ENCODE measurements around the gene SNED1.

DNA sequence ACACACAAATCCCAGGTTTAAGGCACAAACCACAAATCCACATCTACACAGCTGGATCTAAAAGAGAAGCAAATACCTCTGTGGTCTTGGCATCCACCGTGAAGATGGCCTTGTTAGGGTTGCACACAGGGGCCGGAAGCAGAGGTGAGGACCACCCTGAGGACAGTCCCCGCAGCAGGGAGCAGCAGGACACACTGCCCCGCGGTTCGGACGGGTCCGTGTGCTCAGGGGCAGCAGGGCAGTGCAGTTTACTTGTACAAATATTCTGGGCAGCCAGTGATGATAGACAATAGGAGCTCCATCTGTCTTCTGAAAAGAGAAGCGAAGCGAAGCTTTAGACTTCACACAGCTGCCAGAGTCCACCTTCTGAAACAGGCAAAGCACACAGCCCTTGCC lies 142.0 kb downstream of the SNED1 start:
- TF ChIP-seq, protein P1, sequence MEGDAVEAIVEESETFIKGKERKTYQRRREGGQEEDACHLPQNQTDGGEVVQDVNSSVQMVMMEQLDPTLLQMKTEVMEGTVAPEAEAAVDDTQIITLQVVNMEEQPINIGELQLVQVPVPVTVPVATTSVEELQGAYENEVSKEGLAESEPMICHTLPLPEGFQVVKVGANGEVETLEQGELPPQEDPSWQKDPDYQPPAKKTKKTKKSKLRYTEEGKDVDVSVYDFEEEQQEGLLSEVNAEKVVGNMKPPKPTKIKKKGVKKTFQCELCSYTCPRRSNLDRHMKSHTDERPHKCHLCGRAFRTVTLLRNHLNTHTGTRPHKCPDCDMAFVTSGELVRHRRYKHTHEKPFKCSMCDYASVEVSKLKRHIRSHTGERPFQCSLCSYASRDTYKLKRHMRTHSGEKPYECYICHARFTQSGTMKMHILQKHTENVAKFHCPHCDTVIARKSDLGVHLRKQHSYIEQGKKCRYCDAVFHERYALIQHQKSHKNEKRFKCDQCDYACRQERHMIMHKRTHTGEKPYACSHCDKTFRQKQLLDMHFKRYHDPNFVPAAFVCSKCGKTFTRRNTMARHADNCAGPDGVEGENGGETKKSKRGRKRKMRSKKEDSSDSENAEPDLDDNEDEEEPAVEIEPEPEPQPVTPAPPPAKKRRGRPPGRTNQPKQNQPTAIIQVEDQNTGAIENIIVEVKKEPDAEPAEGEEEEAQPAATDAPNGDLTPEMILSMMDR (conservative IDR thresholded peaks at IDR 0.05 in 1 of 2, IDR thresholded peaks at IDR 0.05 in 1 of 2; ENCODE audit: extremely low read depth in 1 of 2, insufficient read depth in 1 of 2, low read depth in 1 of 2, low read length in 2 of 2) = no peak
- TF ChIP-seq EZH2 (IDR thresholded peaks at IDR 0.05; ENCODE audit: borderline replicate concordance, low read length) = no peak

All from mammary epithelial cell (primary cell).